Central memory CD8-positive, alpha-beta T cell (primary cell): ENCODE results near the gene NAP1L4.
"Not testable (repeated sequence)": the region's sequence is repeated elsewhere in the genome, so short reads cannot be mapped to it uniquely, and the experiment has no call there.

Experiments used
- ATAC-seq: fragments of 150-1000 bp; cut with Tn5 transposase; replicated peaks from 2 replicates; pipeline ENCODE4 v1.10.0; 2022; ENCODE audit warnings: mild to moderate bottlenecking, moderate FRiP score, moderate number of reproducible peaks; ENCODE audit not compliant: poor library complexity, severe bottlenecking; ENCODE audit errors: extremely low read depth
- DNase-seq, 2 donors: peaks; one replicate each; pipeline ENCODE4 v3.0.0; 2021; ENCODE audit warnings: low spot score in 2 of 2
- H3K27ac Mint-ChIP-seq: one replicate; pipeline ENCODE4 v1.8.0; 2022; ENCODE audit warnings: low read depth, mild to moderate bottlenecking, moderate library complexity, mixed read lengths
- H3K27me3 Mint-ChIP-seq: one replicate; pipeline ENCODE4 v1.8.0; 2022; ENCODE audit warnings: mixed read lengths
- H3K36me3 Mint-ChIP-seq: one replicate; pipeline ENCODE4 v1.8.0; 2022; ENCODE audit warnings: mild to moderate bottlenecking, moderate library complexity, mixed read lengths; ENCODE audit not compliant: insufficient read depth
- H3K4me1 Mint-ChIP-seq: one replicate; pipeline ENCODE4 v1.8.0; 2022; ENCODE audit warnings: mixed read lengths
- H3K4me3 Mint-ChIP-seq: one replicate; pipeline ENCODE4 v1.8.0; 2022; ENCODE audit warnings: mild to moderate bottlenecking, moderate library complexity, mixed read lengths
- H3K9me3 Mint-ChIP-seq: one replicate; pipeline ENCODE4 v1.8.0; 2022; ENCODE audit warnings: mixed read lengths

Gene NAP1L4

GRCh38 chr11:2916114-2916891 is 75.8 kb downstream of the NAP1L4 start:
- H3K27ac Mint-ChIP-seq, result no peak overlapping the region
- no peaks in the 10 kb centered on the region for H3K9me3 Mint-ChIP-seq
- H3K4me3 Mint-ChIP-seq, result no peak overlapping the region
- no peak for DNase-seq
- H3K36me3 Mint-ChIP-seq, result no peaks in the 10 kb centered on the region
- ATAC-seq, result no peak
- peaks cover 17% of the 10 kb centered on the region for H3K4me1 Mint-ChIP-seq
- H3K27me3 Mint-ChIP-seq, result no peaks in the 10 kb centered on the region

GRCh38 chr11:2915473-2915872 is 76.7 kb downstream of the NAP1L4 start:
- Mint-ChIP-seq H3K27me3 (no peaks in the 10 kb centered on the region), H3K36me3 (no peaks in the 10 kb centered on the region), H3K4me3 (no peak overlapping the region), H3K4me1 (peaks cover 18% of the 10 kb centered on the region), H3K27ac (no peak overlapping the region), H3K9me3 (no peaks in the 10 kb centered on the region)
- no peak for DNase-seq
- no peak for ATAC-seq

- no peak for ATAC-seq
- no peaks in the 10 kb centered on the region for H3K36me3 Mint-ChIP-seq
- no peaks in the 10 kb centered on the region for H3K27me3 Mint-ChIP-seq
- no peak for DNase-seq
- no peak overlapping the region for H3K27ac Mint-ChIP-seq
- no peak overlapping the region for H3K4me3 Mint-ChIP-seq
- no peaks in the 10 kb centered on the region for H3K9me3 Mint-ChIP-seq
- peaks cover 22% of the 10 kb centered on the region for H3K4me1 Mint-ChIP-seq
Observed at GRCh38 chr11:2914455-2915195, 77.5 kb downstream of the NAP1L4 start.

DNA sequence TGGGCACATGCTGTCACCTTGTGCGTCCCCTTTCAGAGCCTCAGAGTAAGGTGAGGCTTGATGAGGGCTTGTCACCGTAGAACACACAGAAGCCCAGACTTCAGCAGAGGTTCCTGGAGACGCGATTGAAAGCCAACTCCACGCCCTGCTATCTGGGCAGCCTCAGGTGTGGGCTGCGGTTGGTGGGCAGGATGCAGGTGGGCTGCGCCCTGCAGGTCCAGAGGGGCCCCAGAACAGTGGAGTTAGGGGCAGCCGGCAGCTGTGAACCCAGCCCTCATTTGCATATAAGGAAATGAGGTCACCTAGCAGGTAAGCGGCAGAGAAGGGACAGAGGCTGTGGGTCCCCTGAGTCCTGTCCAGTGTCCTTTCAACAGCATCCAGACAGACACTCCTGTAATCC is 78.4 kb downstream of the NAP1L4 start:
- H3K4me3 Mint-ChIP-seq, result peak overlapping the region; percentile 41
- no peak for ATAC-seq
- no peak for DNase-seq

DNA sequence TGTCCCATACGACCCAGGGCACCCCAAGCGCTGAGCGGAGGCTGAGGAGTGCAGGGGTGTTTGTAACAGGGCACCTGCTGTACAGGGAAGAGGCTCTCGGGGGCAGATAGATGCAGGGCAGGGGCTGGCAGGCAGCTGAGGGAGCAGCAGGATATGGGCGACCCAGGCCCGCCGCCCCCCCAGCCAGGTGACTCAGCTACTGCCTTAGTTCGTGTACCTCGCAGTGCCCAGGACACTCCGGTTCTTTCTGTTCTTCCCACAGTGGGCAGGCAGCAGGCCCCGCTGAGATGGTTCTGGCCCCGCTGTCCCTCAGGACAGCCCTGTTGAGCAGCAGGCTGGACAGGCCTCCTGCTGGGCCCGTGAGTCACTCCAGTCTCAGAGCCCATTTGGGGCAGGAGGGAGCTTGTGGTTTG is 79.1 kb downstream of the NAP1L4 start:
- Mint-ChIP-seq H3K36me3 (peaks cover 2% of the 10 kb centered on the region), H3K4me1 (peaks cover 22% of the 10 kb centered on the region), H3K27ac (peak overlapping the region; percentile 64), H3K9me3 (no peaks in the 10 kb centered on the region), H3K4me3 (no peak overlapping the region), H3K27me3 (no peaks in the 10 kb centered on the region)
- DNase-seq, result no peak
- ATAC-seq, result no peak

More for the DNA sequence above, 78.4 kb downstream of the NAP1L4 start:
- H3K4me1 Mint-ChIP-seq, result peaks cover 22% of the 10 kb centered on the region
- no peaks in the 10 kb centered on the region for H3K9me3 Mint-ChIP-seq
- H3K27ac Mint-ChIP-seq, result no peak overlapping the region
- H3K27me3 Mint-ChIP-seq, result no peaks in the 10 kb centered on the region
- H3K36me3 Mint-ChIP-seq, result no peaks in the 10 kb centered on the region

GRCh38 chr11:2912498-2912897 is 79.6 kb downstream of the NAP1L4 start:
- Mint-ChIP-seq H3K27me3 (no peaks in the 10 kb centered on the region), H3K4me1 (peaks cover 22% of the 10 kb centered on the region), H3K36me3 (peaks cover 2% of the 10 kb centered on the region), H3K4me3 (no peak overlapping the region), H3K9me3 (no peaks in the 10 kb centered on the region), H3K27ac (no peak overlapping the region)
- no peak for ATAC-seq
- DNase-seq, result no peak

DNA sequence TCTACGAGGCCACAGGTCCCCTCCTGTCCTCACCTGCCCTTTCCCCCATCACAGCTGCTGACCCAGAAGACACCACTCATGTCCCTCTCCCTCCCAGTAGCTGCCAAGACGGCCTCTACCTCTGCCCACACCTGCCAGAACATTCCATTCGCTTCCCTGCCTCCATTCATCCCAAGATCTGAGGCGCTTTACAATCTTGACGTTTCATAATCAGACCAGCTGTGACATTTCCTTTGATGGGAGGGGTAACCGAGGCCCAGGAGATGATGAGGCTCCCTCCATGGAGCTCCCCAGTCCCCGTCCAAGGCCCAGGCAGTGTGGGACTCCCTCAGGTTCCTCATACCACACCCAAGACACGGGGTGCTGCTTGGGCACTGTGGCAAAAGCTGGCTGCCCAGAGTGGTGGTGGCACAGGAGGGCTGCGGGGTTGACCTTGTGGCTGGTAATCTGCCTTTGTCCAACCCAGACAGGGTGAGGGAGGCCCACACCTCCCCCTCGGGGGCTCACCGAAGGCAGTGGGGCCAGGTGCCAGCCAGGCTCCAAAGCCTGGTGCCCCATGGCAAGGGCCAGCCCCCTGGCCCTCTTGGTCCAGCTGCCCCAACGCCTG is 80.2 kb downstream of the NAP1L4 start:
- Mint-ChIP-seq H3K9me3 (no peaks in the 10 kb centered on the region), H3K27me3 (no peaks in the 10 kb centered on the region), H3K4me1 (peaks cover 22% of the 10 kb centered on the region), H3K36me3 (peaks cover 2% of the 10 kb centered on the region), H3K27ac (no peak overlapping the region), H3K4me3 (no peak overlapping the region)
- ATAC-seq (no peak), DNase-seq (no peak)

GRCh38 chr11:2911088-2911784 is 80.9 kb downstream of the NAP1L4 start:
- no peak for ATAC-seq
- H3K4me3 Mint-ChIP-seq, result no peak overlapping the region
- H3K4me1 Mint-ChIP-seq, result peaks cover 22% of the 10 kb centered on the region
- no peak for DNase-seq
- no peaks in the 10 kb centered on the region for H3K9me3 Mint-ChIP-seq
- H3K36me3 Mint-ChIP-seq, result peaks cover 2% of the 10 kb centered on the region
- H3K27me3 Mint-ChIP-seq, result no peaks in the 10 kb centered on the region
- no peak overlapping the region for H3K27ac Mint-ChIP-seq

DNA sequence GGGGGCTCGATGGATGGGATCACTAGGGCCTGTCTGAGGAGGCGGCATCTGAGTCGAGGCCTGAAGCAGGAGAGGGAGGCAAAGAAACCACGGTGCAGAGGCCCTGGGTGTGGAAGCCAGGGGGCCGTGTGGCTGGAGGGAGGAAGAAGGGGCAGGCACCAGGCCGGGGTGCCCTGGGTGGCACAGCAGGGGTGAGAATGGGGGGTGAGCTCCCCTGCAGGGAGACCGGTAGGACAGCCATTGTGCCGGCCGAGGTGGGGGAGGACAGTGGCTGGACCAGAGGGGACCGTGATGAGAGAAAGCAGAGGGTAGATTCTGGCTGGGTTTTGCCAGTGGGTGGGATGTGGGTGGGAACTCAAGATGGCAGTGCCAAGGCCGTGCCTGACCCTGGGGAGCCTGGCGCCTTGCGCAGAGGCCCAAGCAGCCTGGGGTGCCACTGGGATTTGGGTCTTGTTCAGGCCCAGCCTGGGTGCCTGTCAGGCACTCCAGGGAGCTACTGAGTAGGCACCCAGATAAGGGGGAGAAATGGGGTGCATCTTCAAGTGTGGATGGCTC is 81.7 kb downstream of the NAP1L4 start:
- H3K4me1 Mint-ChIP-seq, result peaks cover 22% of the 10 kb centered on the region
- H3K4me3 Mint-ChIP-seq, result no peak overlapping the region

DNA sequence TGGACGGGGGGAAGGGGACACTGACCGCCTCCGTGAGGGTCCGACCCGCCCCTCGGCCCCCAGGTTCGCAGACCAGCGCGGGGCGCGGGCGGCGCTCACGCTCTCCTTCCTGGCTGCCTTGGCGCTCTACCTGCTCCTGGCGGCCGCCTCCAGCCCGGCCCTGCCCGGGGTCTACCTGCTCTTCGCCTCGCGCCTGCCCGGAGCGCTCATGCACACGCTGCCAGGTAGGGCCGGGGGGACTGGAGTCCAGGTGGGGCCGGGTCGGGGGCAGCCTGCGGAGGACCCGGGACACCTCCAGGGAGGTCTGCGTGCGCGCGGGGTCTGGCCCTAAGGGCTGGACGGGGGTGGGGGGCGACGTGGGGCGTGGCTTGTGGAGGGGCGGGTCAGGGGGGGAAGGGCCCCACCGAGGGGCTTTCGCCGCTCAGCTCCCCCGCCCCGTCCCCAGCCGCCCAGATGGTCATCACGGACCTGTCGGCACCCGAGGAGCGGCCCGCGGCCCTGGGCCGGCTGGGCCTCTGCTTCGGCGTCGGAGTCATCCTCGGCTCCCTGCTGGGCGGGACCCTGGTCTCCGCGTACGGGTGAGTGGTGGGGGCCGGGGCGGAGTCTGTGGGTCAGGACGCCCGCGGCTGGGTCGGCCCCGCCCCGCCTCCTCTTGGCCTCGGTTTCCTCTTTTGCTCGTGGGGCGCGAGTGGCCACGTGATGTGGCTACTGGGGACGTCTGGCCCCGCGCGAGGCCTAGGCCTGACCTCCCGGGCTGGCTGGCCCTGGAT is 82.8 kb downstream of the NAP1L4 start:
- Mint-ChIP-seq H3K27ac (no peak overlapping the region), H3K27me3 (no peaks in the 10 kb centered on the region), H3K4me1 (peaks cover 30% of the 10 kb centered on the region), H3K36me3 (peaks cover 4% of the 10 kb centered on the region), H3K4me3 (no peak overlapping the region), H3K9me3 (no peaks in the 10 kb centered on the region)
- no peak for DNase-seq
- no peak for ATAC-seq

More for the DNA sequence above, 81.7 kb downstream of the NAP1L4 start:
- ATAC-seq, result no peak
- peaks cover 3% of the 10 kb centered on the region for H3K36me3 Mint-ChIP-seq
- H3K27ac Mint-ChIP-seq, result no peak overlapping the region
- no peaks in the 10 kb centered on the region for H3K27me3 Mint-ChIP-seq
- H3K9me3 Mint-ChIP-seq, result no peaks in the 10 kb centered on the region
- no peak for DNase-seq

DNA sequence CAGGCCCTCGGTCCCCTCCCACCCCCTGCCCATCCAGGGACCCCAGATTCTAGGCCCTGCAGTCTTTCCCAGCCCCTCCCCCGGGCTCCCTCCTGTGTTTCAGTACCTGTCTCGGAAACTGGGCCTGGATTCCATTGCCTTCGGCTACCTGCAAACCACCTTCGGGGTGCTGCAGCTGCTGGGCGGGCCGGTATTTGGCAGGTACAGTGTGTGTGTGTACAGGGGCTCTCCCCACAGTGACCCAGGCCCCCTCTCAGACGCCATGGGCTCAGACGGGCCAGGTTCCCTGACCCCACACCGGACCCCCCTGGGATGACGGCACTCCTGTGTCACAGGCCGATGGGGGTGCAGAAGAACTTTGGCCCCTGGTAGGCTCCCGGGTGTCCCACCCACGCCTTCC is 84.0 kb downstream of the NAP1L4 start:
- peaks cover 26% of the 10 kb centered on the region for H3K4me1 Mint-ChIP-seq
- H3K9me3 Mint-ChIP-seq, result no peaks in the 10 kb centered on the region
- no peak overlapping the region for H3K4me3 Mint-ChIP-seq
- peaks cover 4% of the 10 kb centered on the region for H3K36me3 Mint-ChIP-seq
- H3K27ac Mint-ChIP-seq, result no peak overlapping the region
- DNase-seq (no peak), ATAC-seq (no peak)
- no peaks in the 10 kb centered on the region for H3K27me3 Mint-ChIP-seq

- H3K27me3 Mint-ChIP-seq, H3K36me3 Mint-ChIP-seq, DNase-seq, H3K4me3 Mint-ChIP-seq, H3K27ac Mint-ChIP-seq, ATAC-seq, H3K9me3 Mint-ChIP-seq: not testable (repeated sequence)
- peaks cover 27% of the 10 kb centered on the region for H3K4me1 Mint-ChIP-seq
Observed at GRCh38 chr11:2905299-2905698, 86.8 kb downstream of the NAP1L4 start.
